PFSK-1 (cell line): ENCODE data around the gene EPC1.

Experiments
- FOXP2 ChIP-seq: optimal IDR thresholded peaks from 2 replicates; pipeline ENCODE3; 2011; ENCODE audit warnings: borderline replicate concordance, control low read depth, inconsistent platforms; ENCODE audit not compliant: insufficient read depth; ENCODE audit errors: extremely low read length, extremely low read depth
- POLR2AphosphoS5 ChIP-seq: IDR thresholded peaks from 2 replicates; pipeline ENCODE4 v1.6.1; 2012; ENCODE audit warnings: low read depth, mild to moderate bottlenecking, control low read depth, low read length, moderate library complexity
- REST ChIP-seq, 2 experiments: IDR thresholded peaks; 2 replicates each; pipeline versions ENCODE4 v1.6.1 to v1.8.0; 2011 to 2012; ENCODE audit warnings: low read depth in 2 of 2, low read length in 2 of 2, control low read depth in 1 of 2, inconsistent platforms in 1 of 2, mild to moderate bottlenecking in 1 of 2, moderate library complexity in 1 of 2; ENCODE audit not compliant: insufficient read depth in 1 of 2
- SIN3A ChIP-seq: IDR thresholded peaks from 2 replicates; pipeline ENCODE4 v1.6.1; 2012; ENCODE audit warnings: mild to moderate bottlenecking, low read length, moderate library complexity, borderline replicate concordance; ENCODE audit not compliant: insufficient read depth
- TAF1 ChIP-seq: IDR thresholded peaks from 2 replicates; pipeline ENCODE4 v1.6.1; 2012; ENCODE audit warnings: low read length, control low read depth, borderline replicate concordance; ENCODE audit not compliant: insufficient read depth

The EPC1 gene

DNA sequence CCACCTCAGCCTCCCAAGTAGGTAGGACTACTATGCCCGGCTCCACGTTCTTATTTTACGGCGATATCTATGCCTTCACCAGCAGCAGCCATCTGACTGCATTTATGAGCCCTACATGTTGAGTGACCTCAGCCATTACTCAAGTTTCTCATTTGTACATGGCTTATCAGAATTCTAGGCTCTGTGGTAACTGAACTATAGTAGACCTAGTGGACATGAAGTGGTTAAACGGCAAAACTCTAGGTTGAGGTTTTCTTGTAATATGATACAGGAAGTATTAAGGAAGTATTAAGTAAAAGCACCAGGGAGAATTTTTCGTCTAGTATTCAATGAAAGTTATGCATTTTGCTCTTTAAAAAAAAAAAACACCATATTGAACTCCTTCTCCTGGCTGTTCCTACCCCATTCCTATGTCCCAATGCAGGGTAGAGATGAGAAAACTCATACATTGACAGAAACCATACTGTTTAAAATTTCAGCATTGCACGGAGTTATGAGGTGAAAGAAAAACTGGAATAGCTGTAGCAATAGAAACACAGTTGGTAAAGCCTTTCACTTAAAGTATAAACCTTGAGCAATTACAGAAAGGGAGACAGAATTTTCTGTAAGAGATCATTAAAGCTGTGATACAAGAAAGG, 39.8 kb upstream of the EPC1 start:
- TF ChIP-seq TAF1 (no peak), SIN3A (no peak), REST (IDR thresholded peaks at IDR 0.05; ENCODE audit: insufficient read depth in 1 of 2, low read depth in 2 of 2, low read length in 2 of 2) (no peak)

DNA sequence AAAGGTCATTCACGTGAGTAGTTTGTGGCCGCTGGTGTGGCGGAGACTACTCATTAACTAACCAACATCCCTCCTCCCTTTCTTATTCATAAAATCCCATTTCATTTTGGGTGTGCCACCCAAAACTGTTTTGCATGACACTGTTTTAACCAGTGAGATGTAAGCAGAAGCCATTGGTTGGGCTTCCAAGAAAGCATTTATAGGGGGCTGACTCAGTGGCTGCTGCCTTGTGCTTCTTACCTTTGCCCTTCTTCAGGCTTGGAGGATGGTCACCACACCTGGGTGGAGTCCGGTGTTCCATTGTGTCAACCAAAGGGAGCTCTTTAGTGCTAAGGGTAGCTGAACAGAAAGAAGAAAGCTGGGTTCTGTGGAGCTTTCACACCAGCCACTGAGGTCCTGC, 37.2 kb upstream of the EPC1 start:
- TF ChIP-seq TAF1 (no peak), SIN3A (no peak), POLR2AphosphoS5 (no peak), FOXP2 (no peak), REST (IDR thresholded peaks at IDR 0.05; ENCODE audit: insufficient read depth in 1 of 2, low read depth in 2 of 2, low read length in 2 of 2) (no peak)

DNA sequence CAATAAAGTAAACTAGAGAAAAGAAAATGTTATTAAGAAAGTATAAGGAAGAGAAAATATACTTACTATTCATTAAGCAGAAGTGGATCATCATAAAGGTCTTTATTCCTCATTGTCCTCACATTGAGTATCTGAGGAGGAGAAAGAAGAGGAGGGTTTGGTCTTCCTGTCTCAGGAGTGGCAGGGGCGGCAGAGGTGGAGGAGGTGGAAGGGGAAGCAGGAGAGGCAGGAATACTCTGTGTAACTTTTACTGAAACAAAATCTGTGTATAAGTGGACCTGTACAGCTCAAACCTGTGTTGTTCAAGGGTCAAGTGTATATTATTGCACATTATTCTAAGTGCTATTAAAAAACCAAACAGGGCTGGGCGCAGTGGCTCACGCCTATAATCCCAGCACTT, 34.2 kb upstream of the EPC1 start:
- TF ChIP-seq FOXP2 (no peak), REST (IDR thresholded peaks at IDR 0.05; ENCODE audit: insufficient read depth in 1 of 2, low read depth in 2 of 2, low read length in 2 of 2) (no peak), TAF1 (no peak), SIN3A (no peak), POLR2AphosphoS5 (no peak)

- TF ChIP-seq SIN3A (no peak), TAF1 (no peak), POLR2AphosphoS5 (no peak), FOXP2 (no peak), REST (IDR thresholded peaks at IDR 0.05; ENCODE audit: insufficient read depth in 1 of 2, low read depth in 2 of 2, low read length in 2 of 2) (no peak)
Observed at GRCh38 chr10:32379950-32380551, 33.1 kb upstream of the EPC1 start.
